A549 (cell line): ENCODE measurements around the gene DNAJB5. TPM values are rescaled to one million over a fixed set of nuclear protein-coding genes. Genes with fewer than 3 reads are reported as not detected.
A peak's percentile ranks its signal among the peaks of the same experiment; 100 is the strongest.

Experiments used
- ATAC-seq, 2 experiments: fragments of 200-7000 bp in 1 of 2; fragments of >200 bp in 1 of 2; cut with Nextera tagmentation in 1 of 2; cut with Tn5 transposase in 1 of 2; 3 replicates each; pipeline versions ENCODE4 v1.8.0 to v1.9.1; 2018 to 2020; ENCODE audit warnings: mild to moderate bottlenecking in 1 of 2, moderate library complexity in 1 of 2
- CTCF ChIA-PET: fragments of 300-600 bp; sonication (Branson Sonifier 250); formaldehyde crosslinking; extraction: SDS; loops from one replicate; lab custom pipeline; 2021; ENCODE audit warnings: antibody characterized with exemption, inconsistent platforms; lab: Yijun Ruan, JAX
- POLR2A ChIA-PET: fragments of 350-600 bp; formaldehyde crosslinking; extraction: SDS; loops from one replicate; lab custom pipeline; 2021; ENCODE audit warnings: antibody characterized with exemption, inconsistent platforms; lab: Yijun Ruan, JAX
- DNase-seq, 2 experiments: peaks; one replicate each; pipeline versions ENCODE4 v3.0.0 to v3.0.0-alpha.2; 2011 to 2016; ENCODE audit warnings: low read depth in 1 of 2, low spot score in 1 of 2
- FAIRE-seq: peaks from 2 replicates; lab custom pipeline; 2011; peaks lifted over from hg19 to GRCh38; lab: Jason Lieb, UNC
- H3K27ac ChIP-seq, 2 experiments: fragments of >200 bp; sonication (Bioruptor Twin); formaldehyde crosslinking; 3 replicates each; pipeline ENCODE4 v1.5.1; 2016 to 2017
- H3K4me1 ChIP-seq: fragments of >200 bp; sonication (Bioruptor Twin); formaldehyde crosslinking; 3 replicates; pipeline ENCODE4 v1.6.1; 2016
- H3K4me2 ChIP-seq: fragments of >200 bp; sonication (Bioruptor Twin); formaldehyde crosslinking; 3 replicates; pipeline ENCODE4 v1.6.1; 2016
- H3K4me3 ChIP-seq: fragments of >200 bp; sonication (Bioruptor Twin); formaldehyde crosslinking; 3 replicates; pipeline ENCODE4 v1.5.1; 2016
- H3K9me3 ChIP-seq: fragments of >200 bp; sonication (Bioruptor Twin); formaldehyde crosslinking; 3 replicates; pipeline ENCODE4 v1.6.1; 2016
- CEBPB ChIP-seq, 2 experiments: fragments of >200 bp in 1 of 2; sonication (Bioruptor Twin) in 1 of 2; formaldehyde crosslinking in 1 of 2; IDR thresholded peaks; 2 replicates each; pipeline ENCODE4 v1.6.1; 2012 to 2016
- FOSL2 ChIP-seq, 2 experiments: fragments of 450-650 bp in 1 of 2; fragments of >200 bp in 1 of 2; sonication (Bioruptor Twin) in 1 of 2; formaldehyde crosslinking; IDR thresholded peaks; 2 replicates each; pipeline versions ENCODE4 v1.5.0 to v1.6.1; 2016 to 2020; ENCODE audit warnings: mild to moderate bottlenecking in 1 of 2, moderate library complexity in 1 of 2
- JUNB ChIP-seq: fragments of >200 bp; sonication (Bioruptor Twin); formaldehyde crosslinking; IDR thresholded peaks from 2 replicates; pipeline ENCODE4 v1.6.1; 2016
- KDM5A ChIP-seq: fragments of 200-600 bp; sonication (generic); IDR thresholded peaks from 2 replicates; pipeline ENCODE4 v1.6.1; 2016; ENCODE audit warnings: antibody characterized with exemption, mild to moderate bottlenecking
- MAFK ChIP-seq: fragments of 450-650 bp; IDR thresholded peaks from 2 replicates; pipeline ENCODE4 v1.6.1; 2014; ENCODE audit not compliant: partially characterized antibody
- MYC ChIP-seq: IDR thresholded peaks from 2 replicates; pipeline ENCODE4 v1.6.1; 2012; ENCODE audit warnings: mild to moderate bottlenecking, inconsistent platforms, low read length, improper control_type of control experiment, borderline replicate concordance
- NR3C1 ChIP-seq: fragments of >200 bp; sonication (Bioruptor Twin); formaldehyde crosslinking; IDR thresholded peaks from 3 replicates; pipeline ENCODE4 v1.6.1; 2017
- SREBF2 ChIP-seq: fragments of 450-650 bp; IDR thresholded peaks from 2 replicates; pipeline ENCODE4 v1.6.1; 2014; ENCODE audit warnings: mild to moderate bottlenecking, moderate library complexity
- ZFP36 ChIP-seq: fragments of 450-650 bp; IDR thresholded peaks from 2 replicates; pipeline ENCODE4 v1.6.1; 2014; ENCODE audit warnings: borderline replicate concordance; ENCODE audit not compliant: partially characterized antibody
- WGBS: methylation state at CpG from one replicate; pipeline ENCODE4 v1.1.6; 2017; ENCODE audit errors: missing lambda C conversion rate; 5-methylcytosine and 5-hydroxymethylcytosine counted together
- polyA plus RNA-seq, 4 experiments: library from polyadenylated mRNA; depleted of rRNA in 3 of 4; stranded (reverse); fragments of >200 nt; fragmentation: RNase III in 1 of 4; extraction: RNeasy Plus Mini Kit Qiagen cat#74134 plus additional on column Dnase treatment in 1 of 4; gene quantifications; 2 replicates in 3 of 4; 3 replicates in 1 of 4; pipeline ENCODE4 v1.2.3, GENCODE V29; 2011 to 2017
- TF ChIP-seq, protein P1 (sequence below): fragments of 200-600 bp; sonication (generic); IDR thresholded peaks from 2 replicates; pipeline ENCODE4 v1.6.1; 2016; ENCODE audit warnings: antibody characterized with exemption, mild to moderate bottlenecking, moderate library complexity
- TF ChIP-seq, protein P2 (sequence below): fragments of 250-450 bp; sonication (Bioruptor Pico); IDR thresholded peaks from 2 replicates; pipeline ENCODE4 v1.5.0; 2021; ENCODE audit warnings: mild to moderate bottlenecking, moderate library complexity, borderline replicate concordance
- TF ChIP-seq, protein P3 (sequence below): fragments of >200 bp; sonication (Bioruptor Twin); formaldehyde crosslinking; IDR thresholded peaks from 3 replicates; pipeline ENCODE4 v1.6.1; 2016

The DNAJB5 gene
- polyA plus RNA-seq, 2 of the 4 experiments (the other 2 are of a cell fraction): 0.72 to 4.4 TPM

DNA sequence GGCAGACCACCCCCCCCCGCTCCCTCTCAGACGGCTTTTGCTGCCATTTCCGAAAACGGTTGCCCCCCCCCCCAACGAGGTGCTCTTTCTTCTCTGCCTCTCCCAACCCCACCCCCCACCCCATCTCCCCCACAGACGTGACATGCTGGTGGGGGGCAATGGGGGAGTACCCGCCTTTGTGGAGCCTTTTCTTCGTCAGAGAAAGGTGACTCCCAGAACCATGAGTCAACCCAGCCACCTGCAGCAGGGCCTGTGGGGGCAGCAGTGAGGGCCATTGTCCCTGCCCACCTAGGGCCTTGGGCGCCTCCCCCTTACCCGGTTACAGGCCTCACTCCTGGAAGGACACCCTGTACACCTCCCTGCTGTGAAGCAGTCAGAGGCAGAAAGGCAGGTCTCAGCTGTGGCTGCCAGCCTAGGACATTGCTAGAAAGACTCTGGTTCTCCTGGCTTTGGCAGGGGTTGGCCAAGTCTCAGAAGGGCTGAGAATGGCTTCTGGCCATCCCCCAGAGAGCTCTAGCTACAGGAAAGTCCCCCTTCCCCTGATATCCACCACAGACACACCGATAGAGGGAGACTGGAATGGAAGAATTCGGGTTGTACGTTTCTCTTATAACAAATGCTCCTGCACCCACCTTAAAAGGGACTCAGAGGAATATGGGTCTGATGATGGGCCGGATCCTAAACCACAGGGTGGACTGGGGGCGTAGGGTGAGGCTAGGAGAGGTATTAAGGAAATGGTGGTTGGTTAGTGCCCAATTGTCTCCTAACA, 2.2 kb downstream of the DNAJB5 start (continued):
- no peak for TF ChIP-seq MYC
- TF ChIP-seq KDM5A: no peak

DNA sequence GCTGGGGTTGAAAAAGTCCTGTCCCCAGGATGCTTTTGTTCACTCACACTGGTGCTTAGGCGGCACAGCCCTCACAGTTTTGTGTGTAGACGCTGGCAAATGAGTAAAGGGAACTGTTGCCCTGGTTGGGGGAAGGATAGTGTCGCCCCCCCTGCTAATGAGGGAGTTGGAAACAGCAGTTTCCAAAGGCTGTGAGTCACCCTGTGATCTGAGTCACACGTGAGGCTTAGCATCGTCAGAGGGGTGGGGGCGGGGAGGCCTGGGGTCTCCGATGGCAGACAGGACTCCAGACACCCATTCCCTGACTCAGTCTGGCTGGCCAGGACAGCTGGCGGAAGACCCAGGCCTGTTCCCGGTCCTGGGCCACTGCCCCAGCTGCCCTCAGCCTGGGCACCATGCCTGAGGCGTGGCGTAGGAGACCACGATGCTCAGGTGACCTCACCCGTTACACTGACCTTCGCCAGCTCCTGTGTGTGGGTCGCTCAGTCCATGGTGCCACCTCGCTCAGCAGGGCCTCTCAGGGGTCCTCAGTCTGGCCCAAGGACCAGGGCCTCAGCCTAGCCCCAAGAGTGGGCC, 2.9 kb downstream of the DNAJB5 start:
- ATAC-seq: no peak
- 46% methylated on average over 14 of the region's 16 CpGs for WGBS

DNA sequence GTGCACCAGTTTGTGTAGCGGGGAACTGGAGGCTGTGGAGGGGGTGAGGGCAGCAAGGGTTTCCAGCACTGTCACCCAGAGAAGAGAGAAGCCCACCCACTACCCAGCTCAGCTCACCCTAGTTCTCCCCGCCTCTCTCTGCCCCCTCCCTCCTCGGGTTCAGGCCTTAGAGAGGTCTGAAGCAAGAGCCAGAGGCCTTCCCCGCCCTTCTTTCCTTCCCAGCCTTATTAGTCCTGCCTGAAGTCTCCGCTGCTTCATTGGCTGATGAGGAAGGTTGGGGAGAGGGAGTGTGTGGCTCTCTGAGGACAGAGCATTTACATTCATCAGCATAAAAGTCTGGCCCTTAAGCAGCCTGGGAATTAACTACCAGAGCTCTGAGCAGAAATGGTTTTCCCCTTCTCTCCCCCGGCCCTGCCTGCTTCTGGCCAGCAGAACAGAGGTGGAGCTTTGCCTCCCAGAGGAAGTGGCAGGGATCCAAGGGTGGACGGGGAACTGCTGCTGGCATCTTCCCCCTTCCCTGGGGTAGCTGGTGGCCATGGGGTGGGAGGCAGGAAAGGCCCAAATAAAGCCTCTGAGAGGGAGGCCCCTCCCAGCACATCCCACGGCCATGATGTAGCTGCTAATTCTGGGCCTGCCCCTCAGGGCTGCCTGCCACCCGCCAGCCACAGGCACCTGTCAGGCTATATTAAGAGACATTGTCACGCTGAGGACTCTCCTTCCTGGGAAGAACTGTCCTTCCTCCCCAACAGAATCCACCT, 4.1 kb downstream of the DNAJB5 start:
- no peak for DNase-seq
- Histone ChIP-seq H3K9me3 (no peaks in the 10 kb centered on the region), H3K27ac (no peak overlapping the region; a peak in 2 of 6 replicates), H3K4me3 (no peak overlapping the region), H3K4me1 (peaks cover 41% of the 10 kb centered on the region), H3K4me2 (no peak overlapping the region)
- no peak for FAIRE-seq
- WGBS: 79% methylated on average over 10 of the region's 10 CpGs
- TF ChIP-seq CEBPB (IDR thresholded peaks at IDR 0.05): no peak
- peak; percentile 8 for TF ChIP-seq MAFK
- POLR2A ChIA-PET: interaction anchor here (0.6 to 1.6 kb wide), 4 partner anchors 54 to 94 kb away, joined by 4 to 8 read pairs (median 4); partner anchors contain the start of gene VCP
- CTCF ChIA-PET: interaction anchor here (0.9 to 10.4 kb wide), 19 partner anchors 8 to 285 kb away, joined by 3 to 132 read pairs (median 7); partner anchors contain the start of gene CCL21
- no peak for ATAC-seq

More for the DNA sequence above, 2.9 kb downstream of the DNAJB5 start:
- H3K4me3 ChIP-seq: no peak overlapping the region; the same call in 2 of the 3 replicates
- peak in 1 of 2 experiments; percentile 46 for DNase-seq
- POLR2A ChIA-PET: no interaction called here
- peak overlapping the region; percentile 60 for H3K4me2 ChIP-seq
- no peak for FAIRE-seq
- H3K4me1 ChIP-seq: peaks cover 47% of the 10 kb centered on the region
- TF ChIP-seq JUNB (peak; percentile 54), NR3C1 (no peak), ZFP36 (no peak), FOSL2 (IDR thresholded peaks at IDR 0.05) (peak; percentile 54), FOSL2 (CRISPR knock-in tag; IDR thresholded peaks at IDR 0.05) (peak; percentile 70), SREBF2 (no peak)
- TF ChIP-seq, protein P1, sequence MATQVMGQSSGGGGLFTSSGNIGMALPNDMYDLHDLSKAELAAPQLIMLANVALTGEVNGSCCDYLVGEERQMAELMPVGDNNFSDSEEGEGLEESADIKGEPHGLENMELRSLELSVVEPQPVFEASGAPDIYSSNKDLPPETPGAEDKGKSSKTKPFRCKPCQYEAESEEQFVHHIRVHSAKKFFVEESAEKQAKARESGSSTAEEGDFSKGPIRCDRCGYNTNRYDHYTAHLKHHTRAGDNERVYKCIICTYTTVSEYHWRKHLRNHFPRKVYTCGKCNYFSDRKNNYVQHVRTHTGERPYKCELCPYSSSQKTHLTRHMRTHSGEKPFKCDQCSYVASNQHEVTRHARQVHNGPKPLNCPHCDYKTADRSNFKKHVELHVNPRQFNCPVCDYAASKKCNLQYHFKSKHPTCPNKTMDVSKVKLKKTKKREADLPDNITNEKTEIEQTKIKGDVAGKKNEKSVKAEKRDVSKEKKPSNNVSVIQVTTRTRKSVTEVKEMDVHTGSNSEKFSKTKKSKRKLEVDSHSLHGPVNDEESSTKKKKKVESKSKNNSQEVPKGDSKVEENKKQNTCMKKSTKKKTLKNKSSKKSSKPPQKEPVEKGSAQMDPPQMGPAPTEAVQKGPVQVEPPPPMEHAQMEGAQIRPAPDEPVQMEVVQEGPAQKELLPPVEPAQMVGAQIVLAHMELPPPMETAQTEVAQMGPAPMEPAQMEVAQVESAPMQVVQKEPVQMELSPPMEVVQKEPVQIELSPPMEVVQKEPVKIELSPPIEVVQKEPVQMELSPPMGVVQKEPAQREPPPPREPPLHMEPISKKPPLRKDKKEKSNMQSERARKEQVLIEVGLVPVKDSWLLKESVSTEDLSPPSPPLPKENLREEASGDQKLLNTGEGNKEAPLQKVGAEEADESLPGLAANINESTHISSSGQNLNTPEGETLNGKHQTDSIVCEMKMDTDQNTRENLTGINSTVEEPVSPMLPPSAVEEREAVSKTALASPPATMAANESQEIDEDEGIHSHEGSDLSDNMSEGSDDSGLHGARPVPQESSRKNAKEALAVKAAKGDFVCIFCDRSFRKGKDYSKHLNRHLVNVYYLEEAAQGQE: no peak
- TF ChIP-seq, protein P2, sequence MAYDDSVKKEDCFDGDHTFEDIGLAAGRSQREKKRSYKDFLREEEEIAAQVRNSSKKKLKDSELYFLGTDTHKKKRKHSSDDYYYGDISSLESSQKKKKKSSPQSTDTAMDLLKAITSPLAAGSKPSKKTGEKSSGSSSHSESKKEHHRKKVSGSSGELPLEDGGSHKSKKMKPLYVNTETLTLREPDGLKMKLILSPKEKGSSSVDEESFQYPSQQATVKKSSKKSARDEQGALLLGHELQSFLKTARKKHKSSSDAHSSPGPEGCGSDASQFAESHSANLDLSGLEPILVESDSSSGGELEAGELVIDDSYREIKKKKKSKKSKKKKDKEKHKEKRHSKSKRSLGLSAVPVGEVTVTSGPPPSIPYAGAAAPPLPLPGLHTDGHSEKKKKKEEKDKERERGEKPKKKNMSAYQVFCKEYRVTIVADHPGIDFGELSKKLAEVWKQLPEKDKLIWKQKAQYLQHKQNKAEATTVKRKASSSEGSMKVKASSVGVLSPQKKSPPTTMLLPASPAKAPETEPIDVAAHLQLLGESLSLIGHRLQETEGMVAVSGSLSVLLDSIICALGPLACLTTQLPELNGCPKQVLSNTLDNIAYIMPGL (CRISPR knock-in tag): no peak
- TF ChIP-seq, protein P3, sequence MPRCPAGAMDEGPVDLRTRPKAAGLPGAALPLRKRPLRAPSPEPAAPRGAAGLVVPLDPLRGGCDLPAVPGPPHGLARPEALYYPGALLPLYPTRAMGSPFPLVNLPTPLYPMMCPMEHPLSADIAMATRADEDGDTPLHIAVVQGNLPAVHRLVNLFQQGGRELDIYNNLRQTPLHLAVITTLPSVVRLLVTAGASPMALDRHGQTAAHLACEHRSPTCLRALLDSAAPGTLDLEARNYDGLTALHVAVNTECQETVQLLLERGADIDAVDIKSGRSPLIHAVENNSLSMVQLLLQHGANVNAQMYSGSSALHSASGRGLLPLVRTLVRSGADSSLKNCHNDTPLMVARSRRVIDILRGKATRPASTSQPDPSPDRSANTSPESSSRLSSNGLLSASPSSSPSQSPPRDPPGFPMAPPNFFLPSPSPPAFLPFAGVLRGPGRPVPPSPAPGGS: no peak
- TF ChIP-seq, all 56 proteins: peak for 2
- no peaks in the 10 kb centered on the region for H3K9me3 ChIP-seq
- H3K27ac ChIP-seq: peak overlapping the region; percentile 57 to 64; a peak in 5 of 6 replicates
- CTCF ChIA-PET: interaction anchor here (0.6 to 5.4 kb wide), 6 partner anchors 30 to 1016 kb away, joined by 3 to 35 read pairs (median 4); no protein-coding TSS in a partner anchor
